Occipital lobe (tissue), 2 donors: ENCODE measurements around the gene ACOT11. TPM values are rescaled to one million over a fixed set of nuclear protein-coding genes. Genes with fewer than 3 reads are reported as not detected.
"Not testable (repeated sequence)": the region's sequence is repeated elsewhere in the genome, so short reads cannot be mapped to it uniquely, and the experiment has no call there.

Experiments used
- DNase-seq: peaks from one replicate; lab custom pipeline; 2025; lab: John Stamatoyannopoulos, UW
- total RNA-seq: library from RNA; depleted of rRNA; stranded (reverse); fragments of >200 nt; gene quantifications from one replicate; pipeline ENCODE4 v1.2.3, GENCODE V29; 2014

Gene ACOT11
- 1.9 TPM for total RNA-seq

DNA sequence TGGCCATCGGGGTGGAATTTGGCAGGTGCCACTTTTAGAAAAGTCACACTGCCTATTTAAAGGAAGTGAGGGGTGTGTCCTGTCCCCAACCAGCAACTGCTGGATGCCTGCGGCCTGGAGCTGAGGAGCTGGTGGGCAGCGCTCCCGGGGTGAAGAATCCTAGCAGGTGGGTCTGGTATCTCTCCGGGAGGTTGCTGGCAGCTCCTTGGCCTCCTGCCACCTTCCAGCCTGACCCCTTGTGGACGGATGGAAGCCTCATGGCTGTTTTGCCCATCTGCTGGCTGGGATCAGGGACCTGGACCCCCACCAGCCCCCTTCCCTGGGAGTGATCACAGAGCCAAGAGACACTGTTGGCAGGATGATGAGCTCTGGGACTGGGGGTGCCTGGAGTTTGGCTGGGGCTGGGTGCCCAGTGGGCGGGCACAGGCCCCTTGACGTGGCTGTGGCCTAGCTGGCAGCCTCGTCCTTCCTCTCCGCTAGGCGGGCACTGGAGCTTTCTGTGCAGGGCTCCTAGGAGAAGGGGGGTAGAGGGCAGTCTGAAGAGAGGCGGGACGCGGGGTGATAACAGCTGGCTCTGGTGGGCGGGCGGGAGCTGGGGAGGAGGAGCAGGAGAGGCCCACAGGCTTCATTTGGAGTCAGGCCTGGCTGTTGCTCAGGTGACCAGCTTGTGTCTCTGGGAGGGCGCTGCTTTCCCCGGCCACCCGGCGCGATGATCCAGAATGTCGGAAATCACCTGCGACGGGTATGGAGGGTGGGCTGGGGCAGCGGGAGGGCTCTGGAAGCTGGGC lies at the start of gene ACOT11:
Gene ACOT11, plus strand, starts transcription at position 628 of the 788 bp plus-strand sequence. Its CDS starts 82 bp downstream, at position 710.
- DNase-seq: peak; percentile 74

DNA sequence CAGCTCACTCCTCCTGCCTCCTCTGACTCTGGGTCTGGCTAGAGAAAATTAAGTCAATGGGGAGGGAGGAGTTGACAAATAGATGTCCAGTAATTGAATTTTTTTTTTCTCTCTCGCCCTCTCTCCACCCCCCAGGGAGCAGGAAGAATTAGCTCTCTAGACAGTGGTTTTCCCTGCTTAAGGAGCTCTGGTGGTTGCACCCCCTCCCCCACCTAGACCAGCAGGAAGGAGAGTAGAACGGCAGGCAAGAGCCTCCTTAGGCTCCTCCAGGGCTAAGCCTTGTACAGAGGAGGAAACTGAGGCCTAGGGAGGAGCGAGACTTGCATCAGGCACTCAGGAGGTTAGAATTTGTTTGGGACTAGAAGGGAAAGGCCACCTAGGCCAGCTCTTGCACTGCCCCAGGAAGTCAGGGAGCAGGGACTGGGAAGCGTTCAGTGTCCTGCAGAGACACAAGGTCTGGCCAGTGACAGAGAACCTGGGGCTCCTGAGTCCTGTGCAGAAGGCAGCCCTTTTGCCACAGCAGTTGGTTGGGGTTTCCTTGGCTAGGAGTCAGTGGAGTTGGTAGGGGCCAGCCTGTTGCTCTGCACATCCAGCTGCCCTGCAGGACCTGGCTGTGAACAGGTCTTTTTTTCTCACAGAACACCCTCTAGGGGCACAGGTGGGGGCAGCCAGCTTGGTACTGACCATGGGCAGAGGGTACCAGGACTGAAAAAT lies 49.5 kb upstream of the ACOT11 start:
- no peak for DNase-seq

DNA sequence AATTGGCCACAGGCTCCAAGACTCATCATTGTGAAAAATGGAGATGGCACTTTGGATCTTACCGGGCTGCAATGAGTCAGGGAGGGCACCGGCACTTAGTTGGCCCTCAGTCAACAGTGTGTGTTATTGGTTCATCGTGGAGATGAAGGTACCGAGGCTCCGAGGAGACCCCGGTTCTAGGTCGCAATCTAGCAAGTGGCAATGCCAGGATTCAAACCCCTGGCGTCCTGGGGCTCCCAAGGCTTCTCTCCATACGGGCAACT lies 49.0 kb upstream of the ACOT11 start:
- no peak for DNase-seq

DNA sequence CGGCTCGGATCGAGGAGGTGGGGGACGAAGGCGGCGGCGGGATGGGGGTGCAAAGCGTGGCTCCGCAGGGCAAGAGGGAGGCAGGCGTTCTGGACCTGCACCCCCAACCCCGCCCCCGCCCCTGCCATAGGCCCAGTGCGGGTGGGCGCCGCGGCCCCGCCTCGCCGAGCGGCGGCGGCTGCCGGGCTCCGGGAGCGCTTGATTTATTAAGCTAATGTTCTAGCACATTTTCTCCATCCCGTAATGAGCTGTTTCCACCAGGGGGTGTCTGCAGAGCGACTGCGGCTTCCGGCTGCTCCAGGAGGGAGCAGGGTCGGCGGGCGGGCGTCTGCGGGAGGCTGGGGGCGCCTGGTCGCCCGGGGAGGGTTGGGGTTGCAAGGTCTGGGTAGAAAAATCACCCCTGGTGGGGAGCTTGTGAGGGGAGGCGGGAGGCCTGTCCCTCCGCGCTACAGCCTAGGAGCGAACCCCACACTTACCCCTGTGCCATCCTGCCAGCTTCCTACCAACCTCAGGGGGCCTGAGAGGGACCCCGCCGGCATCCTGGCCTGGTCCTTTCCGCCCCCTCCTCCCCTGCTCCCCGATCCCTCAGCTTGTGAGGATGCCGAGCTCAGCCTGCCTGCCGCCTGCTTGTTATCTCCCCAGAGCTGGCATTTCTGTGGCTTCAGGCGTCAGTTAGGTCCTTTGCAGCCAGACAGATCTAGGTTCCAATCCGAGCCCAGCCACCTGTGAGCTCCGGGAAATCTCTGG lies 48.5 kb upstream of the ACOT11 start:
- no peak for DNase-seq

DNA sequence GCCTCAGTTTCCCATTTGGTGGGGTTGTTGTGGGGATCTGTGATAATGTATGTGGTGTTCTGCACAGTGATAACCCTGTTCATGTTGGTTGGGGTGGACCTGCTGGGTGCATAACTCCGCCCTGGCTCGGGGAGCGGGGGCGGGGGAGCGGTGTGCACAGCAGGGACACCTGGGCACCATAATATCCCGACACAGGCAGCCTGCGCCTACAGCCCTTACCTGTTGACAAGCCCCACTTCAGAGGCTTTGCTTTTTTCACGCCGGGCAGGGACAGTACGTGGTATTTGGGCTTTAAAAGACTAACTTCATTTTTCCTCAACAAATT lies 48.0 kb upstream of the ACOT11 start:
- no peak for DNase-seq

DNA sequence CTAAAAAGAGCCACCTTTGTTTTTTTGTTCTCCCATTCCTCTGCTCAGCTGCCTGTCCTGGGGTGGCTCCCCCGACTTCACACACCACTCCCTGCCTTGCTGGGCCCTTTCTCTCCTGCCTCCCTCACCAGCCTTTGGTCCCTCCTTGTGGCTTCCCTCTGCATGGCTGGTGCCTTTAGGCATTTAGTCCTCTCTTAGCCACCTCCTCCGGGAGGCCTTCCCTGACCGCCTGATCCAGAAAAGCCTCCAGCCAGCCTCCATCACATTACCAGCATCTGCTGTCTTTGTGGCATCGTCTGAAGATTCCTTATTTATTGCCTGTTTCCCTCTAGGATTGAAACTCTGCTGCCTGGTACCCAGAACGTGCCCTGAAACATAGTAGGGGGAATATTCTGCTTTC lies 46.2 kb upstream of the ACOT11 start:
- no peak for DNase-seq

DNA sequence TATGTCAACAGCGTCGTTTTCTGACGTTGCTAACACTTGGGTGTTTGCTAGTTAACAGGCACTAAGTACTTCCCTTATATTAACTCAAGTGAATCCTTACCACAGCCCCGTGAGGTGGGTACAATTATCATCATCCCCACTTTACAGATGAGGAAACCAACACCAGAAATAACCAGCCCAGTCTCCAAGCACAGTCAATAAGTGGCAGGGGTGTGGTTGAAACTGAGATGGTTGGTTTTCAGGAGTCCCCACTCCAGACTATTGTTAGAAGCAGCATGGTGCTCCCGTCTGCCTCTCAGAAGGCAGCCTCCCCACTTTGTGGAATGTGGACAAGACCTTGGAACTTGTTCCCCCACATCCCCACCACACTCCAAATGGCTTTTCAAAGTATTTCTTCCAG lies 45.7 kb upstream of the ACOT11 start:
- DNase-seq: no peak

DNA sequence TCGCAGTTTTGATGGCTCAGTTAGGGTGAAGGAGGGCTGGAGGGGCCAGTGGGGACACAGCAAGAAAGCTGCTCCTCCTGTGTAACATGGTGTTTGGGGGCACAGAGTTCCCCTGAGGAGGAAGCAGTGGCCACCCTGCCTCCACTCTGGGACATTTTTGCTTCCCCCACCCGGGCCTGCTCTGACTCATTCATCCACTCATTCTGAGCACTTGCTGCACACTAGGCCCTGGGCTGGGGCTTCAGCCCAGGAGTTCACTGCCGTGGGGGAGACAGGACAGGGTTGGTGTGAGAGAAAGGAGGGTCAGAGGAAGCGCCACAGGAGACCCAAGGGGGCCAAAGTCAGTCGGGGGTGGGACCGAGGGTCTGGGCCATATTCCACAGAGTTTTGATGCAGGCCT lies 41.4 kb upstream of the ACOT11 start:
- no peak for DNase-seq

DNA sequence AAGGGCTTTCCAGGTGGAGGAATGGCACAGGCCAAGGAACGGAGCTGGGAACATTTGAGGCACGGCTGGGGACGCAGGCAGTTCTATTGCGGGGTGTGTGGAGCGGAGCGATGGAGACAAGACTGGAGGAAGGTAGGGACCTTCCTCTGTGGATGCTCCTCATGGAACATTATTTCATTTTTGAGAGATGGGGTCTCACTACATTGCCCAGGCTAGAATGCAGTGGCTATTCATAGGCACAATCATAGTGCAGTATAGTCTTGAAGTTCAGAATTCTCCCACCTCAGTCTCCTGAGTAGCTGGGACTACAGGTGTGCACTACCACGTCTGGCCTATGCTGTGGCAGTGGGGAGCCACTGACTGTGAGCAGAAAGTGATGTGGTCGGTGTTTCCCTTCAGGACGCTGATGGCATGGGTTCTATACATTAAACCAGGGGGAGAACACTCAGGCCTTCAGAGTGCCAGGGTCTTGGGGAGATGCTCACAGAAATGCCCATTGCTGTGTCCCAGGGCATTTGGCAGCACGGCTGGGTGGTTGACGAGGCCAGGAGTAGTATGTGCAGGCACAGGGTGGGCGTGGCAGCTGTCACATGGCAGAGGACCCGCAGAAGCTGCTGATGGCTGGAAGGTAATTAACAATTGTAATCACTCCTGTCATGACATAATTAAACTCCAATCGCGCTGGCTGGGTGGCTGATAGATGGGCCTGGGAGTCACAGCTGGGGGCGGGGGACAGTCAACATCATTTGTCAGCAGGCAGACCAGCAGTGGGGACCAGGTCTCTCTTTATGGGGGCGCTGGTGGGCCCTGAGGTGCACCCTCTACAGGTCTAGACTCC lies 40.8 kb upstream of the ACOT11 start:
- DNase-seq: no peak

DNA sequence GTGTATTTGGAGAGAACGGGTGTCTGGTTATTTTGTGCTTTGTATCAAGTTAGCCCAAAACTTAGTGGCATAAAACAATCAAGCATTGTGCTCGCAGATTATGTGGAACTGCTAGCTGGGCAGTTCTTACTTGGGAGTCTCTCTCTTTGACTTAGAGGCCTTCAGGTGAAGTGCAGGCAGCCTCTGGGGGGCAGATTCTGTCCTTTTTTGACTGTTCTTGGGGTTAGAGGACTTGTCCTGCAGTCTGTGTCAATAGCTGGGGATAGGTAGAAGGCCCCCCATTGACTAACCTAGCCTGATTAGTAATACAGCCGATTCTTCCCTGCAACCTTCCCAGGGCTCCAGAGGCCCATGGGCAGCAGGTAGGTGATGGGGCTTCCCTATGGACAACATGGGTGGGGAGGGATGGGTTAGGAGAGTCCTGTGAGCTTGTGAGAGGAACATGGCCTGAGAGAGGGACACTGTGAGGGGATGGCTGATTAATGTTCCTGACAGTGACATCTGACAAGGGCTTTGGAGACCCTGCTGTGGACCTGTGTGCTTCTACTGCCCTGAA lies 37.2 kb upstream of the ACOT11 start:
- DNase-seq: no peak

DNA sequence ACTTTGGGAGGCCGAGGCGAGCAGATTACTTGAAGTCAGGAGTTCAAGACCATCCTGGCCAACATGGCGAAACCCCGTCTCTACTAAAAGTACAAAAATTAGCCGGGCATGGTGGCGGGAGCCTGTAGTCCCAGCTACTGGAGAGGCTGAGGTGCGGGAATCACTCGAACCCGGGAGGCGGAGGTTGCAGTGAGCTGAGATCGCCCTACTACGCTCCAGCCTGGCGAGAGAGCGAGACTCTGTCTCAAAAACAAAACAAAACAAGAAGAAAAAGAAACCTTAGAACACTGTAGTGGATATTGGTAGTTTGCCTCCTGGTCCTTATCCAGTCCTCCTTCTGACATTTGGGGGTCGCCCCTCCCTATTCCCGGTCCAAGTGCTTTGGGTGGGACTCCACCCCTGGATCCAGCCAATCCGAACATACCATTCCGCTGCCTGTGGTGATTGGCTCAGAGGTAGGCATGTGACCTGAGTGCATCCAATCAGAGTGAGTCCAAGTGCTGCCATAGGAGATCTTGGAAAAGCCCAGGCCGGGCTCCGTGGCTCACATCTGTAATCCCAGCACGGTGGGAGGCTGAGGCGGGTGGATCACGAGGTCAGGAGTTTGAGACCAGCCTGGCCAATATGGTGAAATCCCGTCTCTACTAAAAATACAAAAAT lies 34.0 kb upstream of the ACOT11 start:
- DNase-seq: not testable (repeated sequence)

DNA sequence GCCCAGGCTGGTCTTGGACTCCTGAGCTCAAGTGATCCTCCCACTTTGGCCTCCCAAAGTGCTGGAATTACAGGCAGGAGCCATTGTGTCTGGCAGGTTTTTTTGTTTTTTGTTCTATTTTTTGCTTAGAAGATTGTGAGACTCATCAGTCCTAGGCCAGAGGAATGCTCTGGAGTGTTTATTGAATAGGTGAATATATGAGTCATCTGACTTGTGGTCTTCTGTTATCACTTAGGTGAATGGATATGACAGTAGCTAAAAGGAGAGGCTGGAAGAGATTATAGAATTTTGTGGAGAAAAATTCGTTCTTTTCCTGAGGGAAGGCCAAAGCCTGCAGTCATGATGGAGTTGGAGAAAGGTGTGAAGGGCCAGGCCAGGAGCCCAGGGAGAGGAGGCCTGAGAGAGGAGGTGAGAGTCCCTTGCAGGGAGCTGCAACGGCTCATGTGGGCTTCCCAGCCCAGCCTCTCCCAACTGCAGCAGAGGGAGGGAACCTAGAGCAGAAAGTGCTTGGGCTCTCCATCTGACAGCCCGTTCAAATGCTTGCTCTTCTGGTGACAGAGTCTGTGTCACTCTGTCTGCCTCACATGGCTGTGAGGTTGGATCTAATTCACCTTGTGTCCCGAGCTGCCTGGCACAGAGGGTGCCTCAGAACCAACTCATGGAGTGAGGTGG lies 31.6 kb upstream of the ACOT11 start:
- no peak for DNase-seq

DNA sequence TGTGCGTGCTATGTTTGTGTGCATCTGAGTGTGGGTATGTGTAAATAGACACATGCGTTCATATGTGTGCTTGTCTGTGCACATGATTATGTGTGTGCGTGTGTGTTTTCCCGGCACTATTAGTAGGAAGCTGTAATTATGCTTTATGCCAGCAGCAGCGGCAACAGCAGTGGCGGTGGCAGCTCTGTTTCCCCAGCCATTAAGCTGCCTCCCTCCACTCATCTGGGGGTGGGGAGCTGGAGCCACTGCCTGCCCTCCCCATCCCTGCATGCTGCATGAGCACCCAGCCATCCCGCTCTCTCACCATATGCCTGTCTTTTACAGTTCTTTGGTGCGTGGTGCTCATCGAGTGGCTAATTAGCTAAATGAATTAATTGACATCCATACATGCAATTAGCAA lies 30.5 kb upstream of the ACOT11 start:
- DNase-seq: no peak

DNA sequence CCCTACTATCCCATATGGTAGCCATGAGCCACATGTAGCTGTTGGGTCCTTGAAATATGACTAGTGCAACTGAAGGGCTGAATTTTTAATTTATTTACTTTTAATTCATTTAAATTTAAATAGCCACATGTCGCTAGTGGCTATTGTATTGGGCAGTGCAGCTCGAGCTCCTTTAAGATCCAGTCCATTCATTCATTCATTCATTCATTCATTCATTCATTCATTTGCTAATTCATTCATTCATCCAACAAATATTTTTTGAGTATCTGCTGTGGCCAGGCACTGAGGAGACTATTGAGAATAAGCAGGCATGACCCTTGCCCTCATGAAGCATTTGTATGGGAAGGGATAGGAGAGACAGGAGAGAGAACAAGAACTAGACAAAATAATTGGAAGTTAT lies 29.5 kb upstream of the ACOT11 start:
- no peak for DNase-seq

DNA sequence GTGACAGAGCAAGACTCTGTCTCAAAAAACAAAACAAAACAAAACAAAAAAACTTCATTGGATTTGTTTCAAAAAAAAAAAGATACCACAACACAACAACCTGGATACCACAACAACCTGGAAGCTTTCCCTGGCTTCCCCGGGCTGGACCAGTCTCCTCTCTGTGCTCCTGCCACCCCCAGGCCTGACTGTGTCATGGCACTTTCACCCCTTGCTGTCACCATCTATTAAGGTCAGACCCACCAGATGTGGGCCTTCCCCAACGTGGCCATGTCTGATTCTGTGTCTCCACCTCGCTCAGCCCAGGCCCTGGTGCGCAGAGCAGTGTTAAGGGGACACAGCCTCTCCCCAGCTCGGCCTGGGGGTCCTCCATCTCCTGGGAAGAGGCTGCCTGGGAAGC lies 28.3 kb upstream of the ACOT11 start:
- no peak for DNase-seq

DNA sequence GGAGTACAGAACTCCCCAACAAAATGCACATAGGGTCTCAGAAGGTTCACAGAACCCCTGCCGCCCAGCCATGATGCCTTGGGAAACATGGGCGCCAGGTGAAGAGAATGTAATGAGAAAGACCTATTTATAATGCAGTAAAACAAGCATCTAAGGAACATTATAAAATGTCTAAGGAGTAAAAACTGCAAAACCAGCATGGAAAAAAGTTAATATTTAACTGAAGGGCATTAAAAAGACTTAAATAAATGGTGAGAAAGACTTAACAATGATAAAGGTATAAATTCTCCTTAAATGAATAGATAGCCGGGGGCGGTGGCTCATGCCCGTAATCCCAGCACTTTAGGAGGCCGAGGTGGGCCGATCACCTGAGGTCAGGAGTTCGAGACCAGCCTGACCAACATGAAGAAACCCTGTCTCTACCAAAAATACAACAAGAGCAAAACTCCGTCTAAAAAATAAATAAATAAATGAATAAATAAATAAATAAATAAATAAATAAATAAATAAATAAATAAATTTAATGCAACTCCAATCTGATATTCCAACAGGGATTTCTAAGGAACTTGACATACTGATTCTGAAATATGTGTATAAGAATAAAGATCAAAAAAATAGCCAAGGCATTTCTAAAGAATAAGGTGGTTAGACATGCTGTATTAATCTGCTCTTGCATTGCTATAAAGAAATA lies 27.3 kb upstream of the ACOT11 start:
- DNase-seq: no peak

DNA sequence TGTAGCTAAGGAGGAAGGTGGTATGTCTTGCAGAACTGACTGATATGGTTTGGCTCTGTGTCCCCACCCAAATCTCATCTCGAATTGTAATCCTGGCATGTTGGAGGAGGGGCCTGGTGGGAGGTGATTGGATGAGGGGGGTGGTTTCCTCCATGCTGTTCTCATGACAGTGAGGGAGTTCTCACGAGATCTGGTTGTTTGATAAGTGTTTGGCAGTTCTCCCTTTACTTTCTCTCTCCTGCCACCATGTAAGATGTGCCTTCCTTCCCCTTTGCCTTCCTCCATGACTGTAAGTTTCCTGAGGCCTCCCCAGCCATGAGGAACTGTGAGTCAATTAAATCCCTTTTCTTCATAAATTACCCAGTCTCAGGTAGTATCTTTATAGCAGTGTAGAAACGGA lies 21.5 kb upstream of the ACOT11 start:
- not testable (repeated sequence) for DNase-seq

DNA sequence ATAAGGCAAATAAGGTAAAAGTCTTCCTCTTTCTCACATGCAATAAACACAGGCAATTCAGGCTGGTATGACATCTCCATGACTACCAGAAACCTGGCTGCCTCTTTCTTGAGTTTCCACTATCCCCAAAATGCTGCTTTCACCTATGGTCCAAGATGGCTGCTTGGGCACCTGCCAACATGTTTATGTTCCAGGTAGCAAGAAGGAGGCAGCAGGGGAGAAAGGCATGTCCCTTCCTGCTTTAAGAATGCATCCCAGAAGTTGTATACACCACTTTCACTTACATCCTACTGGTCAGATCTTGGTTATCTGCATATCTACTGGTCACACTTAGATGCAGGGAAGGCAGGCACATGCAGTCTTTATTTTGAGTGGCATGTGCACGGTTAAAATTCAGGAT lies 19.4 kb upstream of the ACOT11 start:
- no peak for DNase-seq

DNA sequence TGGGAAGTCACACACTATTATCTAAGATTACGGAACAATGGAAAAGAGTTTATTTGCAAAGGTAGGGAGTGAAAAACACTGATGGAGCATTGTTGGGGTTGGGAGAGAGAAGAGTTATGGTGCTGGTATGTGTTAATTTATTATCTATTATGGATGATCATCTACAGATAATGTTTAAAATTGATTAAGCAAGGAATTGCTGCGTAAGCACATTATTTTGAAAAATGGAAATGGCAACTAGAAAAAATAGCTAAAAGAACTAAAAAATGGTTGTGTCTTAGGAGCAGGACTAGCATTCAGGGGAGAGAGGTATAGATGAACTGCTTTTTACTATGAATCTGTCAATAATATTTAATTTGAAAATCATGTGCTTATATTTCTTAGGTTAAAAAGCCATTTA lies 16.0 kb upstream of the ACOT11 start:
- DNase-seq: no peak

DNA sequence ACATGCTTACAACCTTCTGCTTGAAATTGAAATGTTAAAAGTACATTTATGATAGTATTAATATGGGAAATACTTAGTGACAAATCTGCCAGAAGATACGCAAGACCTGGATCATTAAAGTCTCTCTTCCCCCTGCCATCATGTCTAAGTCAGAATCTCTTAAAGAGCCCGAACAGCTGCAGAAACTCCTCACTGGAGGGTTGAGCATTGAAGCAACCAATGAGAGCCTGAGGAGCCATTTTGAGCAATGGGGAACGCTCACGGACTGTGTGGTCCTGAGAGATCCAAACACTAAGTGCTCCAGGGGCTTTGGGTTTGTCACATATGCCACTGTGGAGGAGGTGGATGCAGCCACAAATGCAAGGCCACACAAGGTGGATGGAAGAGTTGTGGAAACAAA lies 11.4 kb upstream of the ACOT11 start:
- DNase-seq: not testable (repeated sequence)
